B cell (primary cell): ENCODE data around the gene TMEM185A. TPM values are rescaled to one million over a fixed set of nuclear protein-coding genes. Genes with fewer than 3 reads are reported as not detected.

Experiments used
- ATAC-seq: fragments of 200-7000 bp; cut with Tn5 transposase; one replicate; pipeline ENCODE4 v1.10.0; 2021; ENCODE audit warnings: low read depth, mild to moderate bottlenecking, moderate number of reproducible peaks, moderate library complexity
- CTCF ChIA-PET: fragments of 350-600 bp; sonication (Branson Sonifier 250); formaldehyde crosslinking; loops from one replicate; lab custom pipeline; 2021; ENCODE audit warnings: antibody characterized with exemption, inconsistent platforms; lab: Charles Lee
- POLR2A ChIA-PET: fragments of 350-600 bp; sonication (Branson Sonifier 250); formaldehyde crosslinking; loops from one replicate; lab custom pipeline; 2021; ENCODE audit warnings: antibody characterized with exemption; lab: Charles Lee
- DNase-seq: peaks from one replicate; pipeline ENCODE4 v3.0.0; 2013
- H2AFZ ChIP-seq: 2 replicates; pipeline ENCODE4 v1.6.1; 2012; ENCODE audit warnings: mild to moderate bottlenecking, low read depth, low read length; ENCODE audit not compliant: insufficient read depth, poor library complexity, severe bottlenecking
- H3K27ac ChIP-seq, 2 donors: 1 replicate in 1 of 2; 2 replicates in 1 of 2; pipeline ENCODE4 v1.5.1; 2012 to 2013; ENCODE audit warnings: low read length in 2 of 2, mild to moderate bottlenecking in 2 of 2, moderate library complexity in 1 of 2
- H3K27me3 ChIP-seq, 4 experiments: fragments of 200-600 bp in 1 of 4; sonication (generic) in 1 of 4; replicated peaks in 1 of 4; 1 replicate in 2 of 4; 2 replicates in 2 of 4; pipeline versions ENCODE4 v1.6.1 to v1.7.0; 2013 to 2016; ENCODE audit warnings: low read length in 3 of 4, mild to moderate bottlenecking in 2 of 4, mixed read lengths in 1 of 4, moderate library complexity in 1 of 4; ENCODE audit not compliant: insufficient read depth in 4 of 4, control insufficient read depth in 3 of 4; ENCODE audit errors: control extremely low read depth in 1 of 4
- H3K36me3 ChIP-seq, 2 experiments: replicated peaks in 1 of 2; 1 replicate in 1 of 2; 2 replicates in 1 of 2; pipeline versions ENCODE4 v1.6.1 to v1.7.1; 2013; ENCODE audit warnings: low read length in 1 of 2; ENCODE audit not compliant: insufficient read depth in 2 of 2, control insufficient read depth in 1 of 2; ENCODE audit errors: control extremely low read depth in 1 of 2, extremely low read depth in 1 of 2
- H3K4me1 ChIP-seq, 2 donors: fragments of 200-600 bp in 1 of 2; sonication (generic) in 1 of 2; 1 replicate in 1 of 2; 2 replicates in 1 of 2; pipeline versions ENCODE4 v1.5.1 to v1.6.1; 2013 to 2017; ENCODE audit warnings: low read length in 2 of 2; ENCODE audit not compliant: control insufficient read depth in 2 of 2, insufficient read depth in 2 of 2
- H3K4me2 ChIP-seq: replicated peaks from 2 replicates; pipeline ENCODE3; 2012; ENCODE audit warnings: mild to moderate bottlenecking, low read depth, low read length; ENCODE audit not compliant: poor library complexity, severe bottlenecking
- H3K4me3 ChIP-seq, 5 experiments: fragments of 200-600 bp in 1 of 5; sonication (generic) in 1 of 5; 1 replicate in 3 of 5; 2 replicates in 2 of 5; pipeline versions ENCODE4 v1.5.1 to v1.7.0; 2011 to 2016; ENCODE audit warnings: low read length in 4 of 5, mild to moderate bottlenecking in 4 of 5, low read depth in 2 of 5, control low read depth in 1 of 5, moderate library complexity in 1 of 5; ENCODE audit not compliant: insufficient read depth in 1 of 5; ENCODE audit errors: control extremely low read depth in 1 of 5, extremely low read depth in 1 of 5
- H3K79me2 ChIP-seq: fragments of 200-600 bp; sonication (generic); one replicate; pipeline ENCODE4 v1.6.0; 2016; ENCODE audit warnings: low read length; ENCODE audit not compliant: control insufficient read depth, insufficient read depth
- H3K9ac ChIP-seq: fragments of 200-600 bp; sonication (generic); 2 replicates; pipeline ENCODE4 v1.6.1; 2017; ENCODE audit warnings: mild to moderate bottlenecking, low read length, moderate library complexity
- H3K9me3 ChIP-seq, 3 donors: one replicate each; pipeline versions ENCODE4 v1.6.1 to v1.7.1; 2013; ENCODE audit warnings: low read length in 2 of 3; ENCODE audit not compliant: control insufficient read depth in 2 of 3, insufficient read depth in 1 of 3; ENCODE audit errors: control extremely low read depth in 1 of 3
- H4K20me1 ChIP-seq: 2 replicates; pipeline ENCODE4 v1.6.0; 2012; ENCODE audit warnings: mild to moderate bottlenecking, low read length; ENCODE audit not compliant: insufficient read depth, control insufficient read depth, poor library complexity, severe bottlenecking
- H3K27ac Mint-ChIP-seq: one replicate; pipeline ENCODE4 v1.8.0; 2021; ENCODE audit warnings: mixed read lengths
- H3K27me3 Mint-ChIP-seq: one replicate; pipeline ENCODE4 v1.8.0; 2021; ENCODE audit warnings: mixed read lengths
- H3K4me1 Mint-ChIP-seq: one replicate; pipeline ENCODE4 v1.8.0; 2021; ENCODE audit warnings: mixed read lengths
- H3K4me3 Mint-ChIP-seq: one replicate; pipeline ENCODE4 v1.8.0; 2021; ENCODE audit warnings: mixed read lengths
- H3K9me3 Mint-ChIP-seq: one replicate; pipeline ENCODE4 v1.8.0; 2022; ENCODE audit warnings: mixed read lengths; ENCODE audit not compliant: insufficient read depth
- EZH2 ChIP-seq: IDR thresholded peaks from 2 replicates; pipeline ENCODE4 v1.6.1; 2012; ENCODE audit warnings: borderline replicate concordance, low read depth, mild to moderate bottlenecking, moderate library complexity, low read length; ENCODE audit not compliant: insufficient read depth, poor library complexity, severe bottlenecking
- WGBS: methylation state at CpG from one replicate; pipeline ENCODE4 v1.1.5; 2013; ENCODE audit warnings: missing lambda C conversion rate; ENCODE audit not compliant: insufficient coverage; 5-methylcytosine and 5-hydroxymethylcytosine counted together
- intact Hi-C: fragments of 100-400 bp; cut with micrococcal nuclease; formaldehyde crosslinking; loops from one replicate; pipeline ENCODE4 v1.10.0; 2022
- polyA plus RNA-seq: library from polyadenylated mRNA; depleted of rRNA; stranded (reverse); fragments of >200 nt; gene quantifications from 2 replicates; pipeline ENCODE4 v1.2.3, GENCODE V29; 2012
- total RNA-seq, 2 donors: library from RNA; stranded (reverse); fragments of 120-200 nt in 1 of 2; gene quantifications; 1 replicate in 1 of 2; 2 replicates in 1 of 2; pipeline versions ENCODE4 v1.2.3 to v1.2.4, GENCODE V29; 2013 to 2022
- TF ChIP-seq, protein P1 (sequence below): fragments of 200-600 bp; IDR thresholded peaks from one replicate; pipeline ENCODE4 v1.8.0; 2022; ENCODE audit warnings: antibody characterized with exemption, mild to moderate bottlenecking

Gene TMEM185A
- total and polyA plus RNA-seq, 2 donors (not counting 1 experiment from before 2014, with no cell fraction given), result 17.8 to 28.6 TPM

DNA sequence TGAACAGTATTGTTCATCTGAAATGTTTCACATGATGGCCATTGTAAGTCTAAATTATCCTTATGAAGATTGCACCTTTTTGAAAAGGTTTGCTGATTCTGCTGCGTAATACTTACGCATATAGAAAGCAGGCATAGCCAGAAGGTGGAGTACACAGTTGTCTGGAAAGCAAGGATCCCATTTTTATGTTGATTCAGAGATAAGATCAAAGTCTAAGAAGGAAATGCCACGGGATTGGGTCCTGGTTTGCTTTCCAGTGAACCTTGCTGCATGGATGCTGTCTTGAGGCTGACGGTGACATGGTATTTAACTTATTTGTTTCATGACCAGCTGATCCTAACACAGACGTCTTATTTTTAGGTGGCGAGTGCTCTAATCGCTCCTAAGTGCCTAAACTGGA, 59.8 kb downstream of the TMEM185A start:
- H3K27me3 ChIP-seq, result no peaks in the 10 kb centered on the region
- no peak for TF ChIP-seq EZH2
- H3K27ac Mint-ChIP-seq, result no peak overlapping the region
- no peaks in the 10 kb centered on the region for H3K4me1 ChIP-seq
- CTCF ChIA-PET, result no interaction called here
- no peaks in the 10 kb centered on the region for H3K4me1 Mint-ChIP-seq
- no peak overlapping the region for H3K4me2 ChIP-seq
- intact Hi-C loops, result no loop called here
- H3K79me2 ChIP-seq, result no peaks in the 10 kb centered on the region
- H4K20me1 ChIP-seq, result no peaks in the 10 kb centered on the region
- POLR2A ChIA-PET, result no interaction called here
- H2AFZ ChIP-seq, result no peak overlapping the region
- no peaks in the 10 kb centered on the region for H3K9me3 ChIP-seq
- H3K27ac ChIP-seq, result no peak overlapping the region
- no peaks in the 10 kb centered on the region for H3K36me3 ChIP-seq
- H3K9me3 Mint-ChIP-seq, result no peaks in the 10 kb centered on the region
- H3K27me3 Mint-ChIP-seq, result peaks cover 13% of the 10 kb centered on the region
- ATAC-seq, result no peak
- H3K9ac ChIP-seq, result no peak overlapping the region
- WGBS, result 94% methylated on average over 6 of the region's 7 CpGs
- no peak overlapping the region for H3K4me3 Mint-ChIP-seq
- H3K4me3 ChIP-seq, result no peak overlapping the region
- no peak for DNase-seq

GRCh38 chrX:149570668-149571067, 60.9 kb downstream of the TMEM185A start:
- WGBS, result 100% methylated on average over 1 of the region's 6 CpGs
- no peak overlapping the region for H2AFZ ChIP-seq
- no peak overlapping the region for H3K4me2 ChIP-seq
- no peaks in the 10 kb centered on the region for H3K36me3 ChIP-seq
- H3K9ac ChIP-seq, result no peak overlapping the region
- H3K27ac ChIP-seq, result no peak overlapping the region
- DNase-seq (no peak), ATAC-seq (no peak)
- no peaks in the 10 kb centered on the region for H3K79me2 ChIP-seq
- no peak overlapping the region for H3K27ac Mint-ChIP-seq
- H3K4me3 ChIP-seq, result no peak overlapping the region
- H3K4me1 ChIP-seq, result no peaks in the 10 kb centered on the region
- no peaks in the 10 kb centered on the region for H3K27me3 ChIP-seq
- ChIA-PET CTCF (no interaction called here), POLR2A (no interaction called here)
- no peaks in the 10 kb centered on the region for H3K4me1 Mint-ChIP-seq
- H3K27me3 Mint-ChIP-seq, result peaks cover 13% of the 10 kb centered on the region
- intact Hi-C loops, result no loop called here
- TF ChIP-seq, protein P1, sequence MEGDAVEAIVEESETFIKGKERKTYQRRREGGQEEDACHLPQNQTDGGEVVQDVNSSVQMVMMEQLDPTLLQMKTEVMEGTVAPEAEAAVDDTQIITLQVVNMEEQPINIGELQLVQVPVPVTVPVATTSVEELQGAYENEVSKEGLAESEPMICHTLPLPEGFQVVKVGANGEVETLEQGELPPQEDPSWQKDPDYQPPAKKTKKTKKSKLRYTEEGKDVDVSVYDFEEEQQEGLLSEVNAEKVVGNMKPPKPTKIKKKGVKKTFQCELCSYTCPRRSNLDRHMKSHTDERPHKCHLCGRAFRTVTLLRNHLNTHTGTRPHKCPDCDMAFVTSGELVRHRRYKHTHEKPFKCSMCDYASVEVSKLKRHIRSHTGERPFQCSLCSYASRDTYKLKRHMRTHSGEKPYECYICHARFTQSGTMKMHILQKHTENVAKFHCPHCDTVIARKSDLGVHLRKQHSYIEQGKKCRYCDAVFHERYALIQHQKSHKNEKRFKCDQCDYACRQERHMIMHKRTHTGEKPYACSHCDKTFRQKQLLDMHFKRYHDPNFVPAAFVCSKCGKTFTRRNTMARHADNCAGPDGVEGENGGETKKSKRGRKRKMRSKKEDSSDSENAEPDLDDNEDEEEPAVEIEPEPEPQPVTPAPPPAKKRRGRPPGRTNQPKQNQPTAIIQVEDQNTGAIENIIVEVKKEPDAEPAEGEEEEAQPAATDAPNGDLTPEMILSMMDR, result no peak
- TF ChIP-seq EZH2, result no peak
- H4K20me1 ChIP-seq, result no peaks in the 10 kb centered on the region
- no peaks in the 10 kb centered on the region for H3K9me3 ChIP-seq
- H3K4me3 Mint-ChIP-seq, result no peak overlapping the region
- H3K9me3 Mint-ChIP-seq, result no peaks in the 10 kb centered on the region
